Stimulated activated CD4-positive, alpha-beta T cell treated with anti-CD3 and anti-CD28 coated beads, Interleukin-1b, Interleukin-23, amount 100 ng/mL, for 1 hour (primary cell): ENCODE measurements around the gene MLLT3.

Source experiments
- DNase-seq, 2 donors: peaks; one replicate each; pipeline ENCODE4 v3.0.0-alpha.2; 2020; ENCODE audit warnings: low read depth in 2 of 2

MLLT3 gene

DNA sequence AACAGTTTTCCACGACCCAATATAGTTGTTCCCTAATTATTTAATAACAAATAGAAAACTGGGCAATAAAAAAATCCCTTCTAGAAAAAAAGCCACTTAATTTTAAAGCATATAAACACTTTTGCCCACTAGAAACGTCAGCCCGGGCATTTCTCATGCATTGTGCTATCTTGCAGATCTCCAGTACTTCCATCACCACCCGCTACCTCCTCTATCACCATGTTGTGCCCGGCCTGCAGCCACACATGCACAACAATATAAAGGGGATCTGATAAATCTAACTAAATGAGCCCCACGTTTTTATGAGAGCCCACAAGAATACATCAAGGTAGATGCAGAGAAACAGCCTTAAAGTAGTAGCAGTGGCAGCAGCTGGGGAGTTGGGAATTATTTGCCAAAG lies 272.7 kb downstream of the MLLT3 start:
- no peak for DNase-seq

DNA sequence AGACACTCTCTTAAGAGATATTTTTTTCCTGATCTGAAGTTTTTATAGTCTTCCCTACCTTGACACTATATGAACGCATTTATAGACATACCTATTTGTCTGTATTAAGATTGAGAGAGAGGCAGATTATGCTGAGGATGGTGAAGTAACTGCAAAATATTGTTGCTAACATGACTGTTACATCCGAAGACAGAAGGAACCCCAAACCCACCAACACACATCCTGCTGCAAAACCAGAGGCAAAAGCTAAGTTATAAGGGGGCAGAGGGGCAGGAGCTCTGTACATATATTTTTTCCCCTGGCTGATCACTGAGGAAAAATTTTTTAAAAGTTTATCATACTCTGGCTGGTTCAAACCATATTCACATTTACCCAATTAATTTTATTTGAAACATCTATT lies 279.0 kb downstream of the MLLT3 start:
- DNase-seq = no peak

DNA sequence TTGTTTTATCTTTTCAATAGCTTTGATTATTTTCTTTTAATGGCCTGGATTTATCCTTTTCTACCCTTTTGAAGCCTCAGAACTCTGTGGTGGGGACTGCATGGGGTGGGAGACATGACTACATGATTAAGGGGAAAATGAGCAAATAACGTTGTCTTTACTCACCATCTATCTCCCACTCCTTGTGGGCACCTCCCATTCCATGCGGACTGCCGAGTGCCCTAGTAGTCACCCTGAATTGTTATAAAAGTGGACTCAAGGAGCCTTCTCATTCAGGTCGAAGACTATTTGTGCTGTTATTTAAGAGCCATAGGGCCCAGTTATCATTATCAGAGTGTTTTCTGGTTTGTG lies 281.8 kb downstream of the MLLT3 start:
- DNase-seq = no peak

DNA sequence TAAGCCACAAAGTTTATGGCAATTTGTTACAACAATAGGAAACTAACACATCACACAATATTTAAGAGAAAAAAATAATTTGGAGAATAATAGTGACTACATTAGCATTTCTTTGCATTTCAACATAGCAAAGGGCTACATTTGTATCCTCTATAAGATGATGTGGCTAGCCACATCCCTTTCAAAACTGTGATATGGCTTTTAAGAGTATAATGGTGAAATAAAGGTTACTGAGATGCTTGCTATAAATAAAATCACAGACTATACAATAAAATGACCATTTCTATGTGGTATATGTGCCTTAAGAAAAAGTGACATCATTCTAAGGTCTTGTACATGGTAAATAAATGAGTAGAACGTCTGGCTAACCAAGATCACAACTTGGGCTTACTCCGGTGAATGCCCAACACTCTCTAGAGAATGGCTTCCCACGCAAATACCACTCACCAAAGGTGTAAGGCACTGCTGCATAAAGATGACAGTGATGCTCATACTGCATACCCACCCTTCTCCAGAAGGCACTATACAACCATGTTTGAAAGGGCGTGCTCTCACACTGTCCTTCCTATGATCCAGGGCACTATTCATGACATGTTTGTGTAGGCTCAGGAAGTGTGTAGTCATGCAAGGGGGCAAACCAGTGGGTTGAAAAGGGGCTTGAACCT lies 286.5 kb downstream of the MLLT3 start:
- no peak for DNase-seq

DNA sequence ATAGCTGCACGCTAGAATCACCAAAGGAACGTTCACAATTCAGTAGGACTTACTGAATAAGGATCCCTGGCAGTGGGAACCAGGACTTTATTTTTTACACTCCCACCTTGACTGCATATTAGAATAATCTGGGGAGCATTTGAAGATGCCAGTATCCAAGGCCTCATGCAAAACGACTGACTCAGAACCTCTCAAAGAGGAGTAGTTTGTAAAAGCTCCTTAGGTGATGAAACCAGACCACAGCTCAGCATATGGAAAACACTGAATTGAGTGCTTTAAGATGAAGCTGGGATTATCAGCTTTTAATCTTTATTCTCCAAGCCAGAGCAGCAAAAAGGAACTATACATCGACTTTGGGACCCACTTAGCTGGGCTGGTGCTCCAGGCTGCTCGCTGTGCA lies 288.3 kb downstream of the MLLT3 start:
- no peak for DNase-seq

DNA sequence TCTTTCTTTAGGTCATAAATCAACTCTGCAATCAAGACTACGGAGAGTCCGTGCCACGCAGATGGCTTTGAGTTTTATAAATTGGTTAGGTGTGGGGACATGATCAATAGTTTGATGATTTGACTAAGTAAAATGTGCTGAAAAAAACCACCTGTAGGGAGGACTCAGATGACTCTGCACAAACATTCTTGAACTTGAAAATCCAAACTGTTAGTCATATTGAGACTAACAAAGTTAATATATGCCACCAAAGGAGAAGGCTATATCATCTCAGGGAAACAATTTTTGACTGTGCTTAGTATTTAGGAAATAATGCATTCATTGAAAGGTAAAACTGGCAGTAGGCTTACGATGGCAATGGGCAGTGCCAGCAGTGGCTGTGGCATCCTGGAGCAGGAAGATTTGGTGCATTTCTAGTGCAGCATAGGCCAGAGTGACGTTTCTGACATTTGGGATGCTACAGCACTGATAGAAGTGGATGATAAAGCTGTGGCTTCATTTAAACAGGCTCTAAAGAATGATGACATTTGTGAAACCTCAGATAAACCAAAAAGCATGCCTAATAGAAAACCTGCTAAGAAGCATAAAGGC lies 291.1 kb downstream of the MLLT3 start:
- no peak for DNase-seq

DNA sequence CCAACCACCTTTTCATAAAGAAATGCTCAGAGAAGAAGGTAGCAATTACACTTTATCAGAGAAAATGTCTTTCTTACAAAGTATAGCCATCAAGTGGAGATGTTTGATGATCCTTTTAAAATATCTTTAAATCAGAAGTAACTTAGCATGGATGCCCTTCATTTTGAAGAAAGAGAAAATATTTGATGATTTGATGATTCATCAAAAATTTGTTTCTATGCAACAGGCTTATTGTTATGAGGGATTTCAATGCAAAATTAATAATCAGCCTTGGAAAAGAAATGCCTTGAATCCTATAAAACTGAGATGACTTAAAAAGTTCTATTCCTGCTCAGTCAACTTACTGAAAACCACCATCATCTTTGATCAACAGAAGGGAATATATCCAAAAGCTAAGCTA lies 291.6 kb downstream of the MLLT3 start:
- no peak for DNase-seq

DNA sequence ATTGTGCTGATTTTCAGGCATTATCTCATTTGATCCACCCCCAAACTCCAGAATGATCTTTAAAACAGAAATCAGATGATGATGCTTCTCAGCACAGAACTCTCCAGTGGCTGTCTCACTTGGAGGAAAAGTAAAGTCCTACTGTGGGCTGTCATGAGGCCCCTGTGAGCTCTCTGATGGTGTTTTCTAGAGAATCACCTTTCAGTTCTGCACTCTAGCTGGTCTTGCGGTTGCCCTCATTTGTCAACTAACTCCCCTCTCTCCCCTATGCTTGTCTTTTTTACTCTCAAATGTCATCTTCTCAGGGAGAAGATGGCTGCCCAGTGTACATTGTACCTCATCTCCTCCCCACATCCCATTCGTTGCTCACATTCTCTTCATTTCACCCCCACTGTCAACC lies 295.8 kb downstream of the MLLT3 start:
- no peak for DNase-seq

DNA sequence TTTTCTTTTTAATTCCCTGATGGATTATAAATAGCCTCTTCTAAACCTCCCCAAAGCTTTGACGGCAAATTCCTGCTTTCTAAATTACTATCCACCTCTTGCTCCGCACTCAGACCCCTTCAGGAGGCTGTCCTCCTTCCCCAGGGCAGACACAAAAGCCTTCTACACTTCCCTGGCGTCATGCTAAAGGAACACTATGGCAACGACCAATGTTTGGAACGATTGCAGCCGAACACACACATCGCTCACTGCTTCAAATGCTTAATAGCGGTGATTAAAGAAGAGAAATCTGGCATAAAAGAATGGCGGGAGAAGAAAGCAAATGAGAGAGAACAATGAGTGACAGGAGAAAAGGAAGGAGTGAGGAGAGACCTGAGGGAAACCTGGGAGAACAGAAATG lies 297.3 kb downstream of the MLLT3 start:
- no peak for DNase-seq

DNA sequence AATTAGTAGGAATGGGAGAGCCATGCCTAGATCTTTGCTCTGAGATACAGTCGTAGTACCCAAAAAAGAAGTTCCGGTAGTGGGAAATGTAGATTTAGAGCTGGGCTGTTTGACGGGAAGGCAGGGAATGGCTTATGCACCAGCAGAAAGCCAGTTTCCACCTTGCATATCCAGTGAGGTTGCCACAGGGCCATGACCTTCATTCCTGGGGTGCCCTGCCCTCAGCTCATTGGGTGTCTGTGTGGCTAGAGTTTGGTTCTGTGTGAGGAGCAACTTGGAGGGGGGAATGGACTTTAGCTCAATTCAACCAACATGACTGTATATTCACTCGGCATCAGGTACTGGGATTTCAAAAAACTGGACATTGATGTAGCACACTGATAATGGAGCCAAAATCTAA lies 300.1 kb downstream of the MLLT3 start:
- DNase-seq = no peak

DNA sequence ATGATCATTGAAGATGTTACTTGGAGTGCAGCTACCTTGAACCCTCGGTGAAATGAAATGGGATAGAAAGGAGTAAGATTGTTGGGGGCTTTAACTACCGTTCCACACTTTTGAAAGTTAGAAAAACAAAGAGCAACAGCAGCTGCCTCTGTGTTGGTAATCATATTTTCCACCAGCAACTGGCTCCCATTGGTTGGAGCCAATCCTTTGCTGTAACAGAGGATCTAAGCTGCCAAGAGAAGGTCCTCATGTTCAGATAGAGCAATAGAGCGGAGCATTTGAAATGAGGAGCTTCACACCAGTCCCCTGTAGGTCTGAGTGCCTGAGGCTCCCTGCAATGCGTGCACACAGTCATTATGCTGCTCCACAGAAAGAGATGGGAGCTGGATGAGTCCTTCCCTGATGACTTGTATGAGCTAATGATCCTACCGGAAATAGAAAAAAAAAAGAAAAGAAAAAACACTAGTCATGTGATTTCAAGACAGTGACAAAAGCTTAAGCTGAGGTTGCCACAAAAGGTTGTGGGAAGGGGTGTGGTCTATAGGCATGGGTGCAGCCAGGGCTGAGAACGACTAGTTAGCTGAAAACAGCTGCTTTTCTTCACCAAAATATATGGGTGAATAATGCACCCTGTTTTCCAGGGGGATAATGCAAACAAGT lies 300.7 kb downstream of the MLLT3 start:
- peak in 1 of 2 donors; percentile 15 for DNase-seq

DNA sequence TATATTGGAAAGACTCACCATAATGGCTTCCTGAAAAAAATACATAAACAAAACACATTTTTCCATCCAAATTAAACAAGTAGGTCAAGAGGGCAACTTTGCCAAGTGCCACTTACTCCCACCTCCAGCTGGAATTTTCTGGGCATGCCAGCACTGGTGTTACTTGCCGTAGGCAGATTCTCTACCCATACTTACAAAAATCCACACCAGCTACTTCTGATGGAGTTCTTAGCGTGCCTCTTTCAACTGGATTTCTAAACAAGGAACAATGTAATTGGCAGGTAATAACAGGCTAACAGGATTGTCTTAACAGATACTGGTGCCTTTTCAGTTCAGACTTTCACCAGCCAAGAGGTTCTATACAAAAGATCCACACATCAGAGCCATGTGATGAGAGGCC lies 301.4 kb downstream of the MLLT3 start:
- DNase-seq = no peak

DNA sequence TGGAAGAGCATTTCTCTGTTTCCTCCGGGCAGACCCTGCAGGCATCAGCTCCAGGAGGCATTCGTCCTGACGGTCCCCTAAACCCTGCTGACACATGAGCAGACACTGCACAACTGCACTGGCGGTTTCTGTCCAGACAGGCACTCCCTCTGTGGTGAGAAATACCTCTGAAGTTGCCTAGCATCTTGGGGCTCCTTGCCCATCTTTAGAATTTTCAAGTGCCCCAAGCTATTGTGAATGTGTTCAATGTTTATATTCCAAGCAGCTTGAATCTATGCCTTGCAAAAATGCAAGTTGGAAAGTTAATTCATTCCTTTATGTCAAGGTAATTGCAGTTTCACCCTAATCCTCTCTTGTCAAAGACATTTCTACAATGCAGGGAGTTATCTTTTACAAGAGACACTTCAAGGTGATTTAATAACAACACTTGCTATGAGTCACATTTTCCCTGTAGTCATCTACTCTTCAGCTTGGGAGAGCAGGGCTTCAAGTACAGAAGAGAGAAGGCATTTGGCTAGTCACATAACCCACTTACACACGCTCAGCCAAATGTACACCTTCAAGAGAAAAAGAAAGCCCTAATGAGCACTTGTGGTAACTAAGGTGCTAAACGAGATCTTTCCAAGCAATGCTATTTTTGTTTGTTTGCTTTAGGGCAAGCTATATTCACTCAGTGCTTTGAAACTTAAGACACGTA lies 302.5 kb downstream of the MLLT3 start:
- DNase-seq = no peak

DNA sequence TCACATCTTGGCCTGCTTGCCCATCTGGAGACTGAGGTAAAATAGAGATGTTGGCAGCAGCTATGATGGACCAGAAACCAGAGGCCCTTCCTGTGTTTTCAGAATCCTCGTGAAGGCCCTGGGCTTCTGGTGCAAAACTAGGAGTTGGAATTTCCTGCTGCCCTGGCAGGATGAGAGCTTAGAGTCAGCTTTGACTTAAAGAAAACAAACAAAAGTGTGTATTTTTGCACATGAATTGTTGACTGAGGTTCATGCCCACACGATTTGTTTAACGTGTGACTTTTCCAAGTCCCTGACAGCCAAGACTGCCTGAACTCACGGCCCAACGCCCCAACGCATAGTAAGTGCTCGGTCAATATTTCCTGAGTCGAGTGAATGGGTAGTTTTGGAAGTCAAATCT lies 303.1 kb downstream of the MLLT3 start:
- no peak for DNase-seq

DNA sequence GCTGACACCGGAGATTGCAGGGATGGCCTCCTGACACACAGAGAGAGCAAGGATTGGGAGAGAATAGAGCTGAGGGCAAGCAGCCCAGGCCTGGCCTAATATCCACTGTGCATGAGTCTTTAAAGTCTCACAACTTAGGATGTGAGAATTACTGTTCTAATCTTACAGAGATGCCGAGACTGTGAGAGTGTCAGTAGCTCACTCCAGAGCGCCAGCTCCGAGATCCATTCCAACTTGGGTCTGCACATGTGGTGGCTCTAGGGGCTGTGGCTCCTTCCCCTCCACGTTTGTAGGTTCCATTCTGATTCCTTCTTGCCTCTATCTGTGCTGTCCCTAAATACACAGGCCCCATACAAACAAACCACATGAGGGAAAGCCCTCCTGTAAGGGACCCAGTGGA lies 304.6 kb downstream of the MLLT3 start:
- no peak for DNase-seq

DNA sequence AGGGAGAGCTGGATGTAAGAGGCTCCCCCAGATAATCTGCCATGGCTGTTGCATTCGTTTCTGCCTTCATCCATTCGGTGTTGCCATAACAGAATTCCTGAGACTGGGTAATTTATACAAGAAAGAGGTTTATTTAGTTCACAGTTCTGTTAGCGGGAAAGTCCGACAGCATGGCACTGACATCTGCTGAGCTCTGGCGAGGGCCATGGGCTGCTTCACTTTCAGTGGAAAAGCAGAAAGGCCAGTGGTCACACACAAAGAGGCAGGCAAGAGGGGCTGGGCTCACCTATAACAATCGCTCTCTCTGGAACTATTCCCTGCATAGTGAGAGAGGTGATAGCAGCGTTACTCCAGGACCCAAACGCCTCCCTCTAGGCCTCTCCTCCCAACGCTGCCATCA lies 305.9 kb downstream of the MLLT3 start:
- DNase-seq = no peak

DNA sequence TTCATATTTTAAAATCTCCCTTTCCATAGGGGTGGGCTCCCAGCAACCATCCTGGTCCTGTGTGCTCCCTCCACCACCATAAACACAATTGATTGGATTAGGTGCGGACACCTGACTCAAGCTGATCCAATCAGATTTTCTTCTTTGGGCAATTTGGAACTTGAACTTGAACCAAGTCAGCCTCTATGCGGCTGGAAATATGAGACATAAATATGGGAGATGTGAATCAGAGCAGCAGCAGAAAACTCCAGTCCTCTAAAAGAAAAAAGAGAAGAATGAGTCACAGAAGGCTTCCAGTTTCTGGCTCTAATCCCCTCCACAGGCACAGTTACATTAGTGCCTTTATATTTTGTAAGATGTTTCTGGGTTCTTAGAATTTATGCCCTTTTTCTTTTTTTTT lies 306.6 kb downstream of the MLLT3 start:
- no peak for DNase-seq

DNA sequence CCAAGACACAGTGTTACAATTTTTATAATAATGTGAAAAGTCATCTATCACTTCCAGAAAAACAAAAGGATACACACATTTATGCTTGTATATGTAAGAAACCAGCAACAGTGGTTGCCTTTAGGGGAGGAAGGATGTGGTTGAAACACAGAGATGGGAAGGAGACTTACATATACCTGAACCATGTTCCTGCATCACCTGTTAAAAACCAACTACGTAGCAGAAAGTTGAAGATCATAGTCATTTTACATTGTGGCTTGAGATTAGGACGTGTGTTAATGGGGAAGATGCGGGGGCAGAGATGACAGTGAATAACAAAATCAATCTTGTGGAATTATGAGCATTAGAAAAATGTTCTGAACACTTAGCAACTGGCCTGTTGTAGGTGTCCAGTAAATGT lies 307.3 kb downstream of the MLLT3 start:
- DNase-seq = no peak

DNA sequence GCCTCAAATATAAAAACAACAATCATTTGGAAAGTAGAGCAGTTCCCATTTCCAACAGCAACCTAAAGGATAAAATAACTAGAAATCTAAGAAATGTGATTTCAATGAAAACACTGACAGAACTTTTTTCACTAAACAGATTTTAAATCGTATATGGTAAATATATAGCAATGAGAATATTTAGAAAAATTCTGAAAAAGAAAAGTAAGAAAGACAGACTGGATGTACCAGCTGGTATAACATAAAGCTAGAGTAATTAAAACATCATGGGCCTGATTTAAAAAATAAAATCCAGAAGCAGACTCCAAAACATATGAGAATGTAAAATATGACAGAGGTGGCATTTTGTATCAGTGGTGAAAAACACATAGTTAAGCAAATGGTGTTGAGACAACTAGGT lies 308.9 kb downstream of the MLLT3 start:
- no peak for DNase-seq

DNA sequence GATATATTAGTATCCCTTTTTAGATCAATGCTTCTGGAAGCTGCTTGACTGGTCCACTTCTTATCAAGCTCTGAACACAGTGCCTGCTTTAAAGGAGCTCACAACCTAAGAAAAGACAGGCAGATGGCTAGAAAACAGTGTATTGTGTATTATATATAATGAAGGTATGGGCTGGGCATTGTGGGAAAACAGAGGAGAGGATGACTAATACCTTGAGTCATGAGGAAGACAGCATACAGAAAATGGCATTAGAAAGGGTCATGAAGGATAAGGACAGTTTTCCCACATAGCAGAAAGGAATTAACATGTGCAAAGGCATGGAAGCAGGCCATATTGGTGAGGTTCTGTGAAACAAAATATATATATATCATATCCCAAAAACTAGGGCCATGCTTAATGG lies 309.6 kb downstream of the MLLT3 start:
- DNase-seq = no peak

DNA sequence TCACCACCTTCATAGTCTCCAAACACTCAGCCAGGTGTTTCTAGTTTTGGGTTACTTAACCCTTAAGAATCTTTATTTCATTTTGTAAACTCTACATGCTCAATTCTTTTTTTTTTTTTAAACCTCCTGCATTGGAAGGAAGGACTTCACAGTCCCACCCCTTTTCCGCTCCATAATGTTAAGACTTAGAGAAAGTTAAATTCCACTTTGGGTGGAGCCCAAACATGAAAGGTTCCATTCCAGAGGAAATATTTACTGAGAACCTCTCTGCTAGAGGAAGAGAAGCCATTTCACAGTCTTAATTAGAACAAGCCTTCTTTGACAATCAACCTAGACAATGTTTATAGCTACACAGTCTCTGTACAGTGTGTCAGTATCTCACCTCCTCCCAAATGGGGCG lies 312.3 kb downstream of the MLLT3 start:
- DNase-seq = no peak

DNA sequence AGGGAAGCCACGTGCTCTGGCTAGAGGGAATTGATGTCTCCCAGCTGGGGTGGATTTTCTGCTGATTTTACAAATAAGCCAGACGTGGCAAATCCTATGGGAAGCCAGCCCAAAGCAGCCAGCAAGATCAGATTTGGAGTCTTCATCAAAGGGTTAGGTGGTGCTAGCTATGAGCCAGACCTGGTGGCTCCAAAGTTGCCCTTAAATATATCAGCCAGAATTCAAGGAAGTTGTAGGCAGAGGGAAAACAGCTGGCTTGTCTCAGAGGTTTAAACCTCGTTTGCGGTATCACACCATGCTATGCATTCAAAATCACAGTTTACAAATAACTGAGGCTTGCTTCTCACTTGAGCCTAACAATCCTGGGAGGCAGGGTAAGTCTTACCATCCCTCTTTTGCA lies 313.2 kb downstream of the MLLT3 start:
- DNase-seq = no peak

DNA sequence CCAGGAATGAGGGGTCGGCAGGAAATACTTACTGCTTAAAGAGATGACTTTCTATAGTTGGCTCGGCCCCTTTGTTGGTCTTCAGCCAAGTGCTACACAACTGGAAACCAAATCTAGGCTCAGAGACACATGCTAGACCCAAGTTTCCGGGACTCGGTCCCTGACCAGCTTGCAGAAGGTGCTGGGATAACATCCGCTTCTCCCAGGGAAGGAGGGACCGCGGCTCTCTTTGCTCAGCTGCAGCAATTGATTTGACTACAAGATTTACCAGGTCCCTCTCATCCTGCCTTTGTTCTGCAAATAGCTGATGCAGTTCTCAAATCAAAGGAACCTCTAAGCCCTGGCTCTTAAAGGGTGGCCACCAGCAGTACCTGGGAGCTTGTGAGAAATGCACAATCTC lies 314.7 kb downstream of the MLLT3 start:
- no peak for DNase-seq
